HepG2 (cell line): ENCODE measurements around the gene PHRF1. TPM values are rescaled to one million over a fixed set of nuclear protein-coding genes. Genes with fewer than 3 reads are reported as not detected.

Source experiments
- DZIP1 ChIP-seq: sonication (generic); formaldehyde crosslinking; IDR thresholded peaks from 2 replicates; pipeline ENCODE4 v1.5.0; 2020; ENCODE audit warnings: mild to moderate bottlenecking, missing genetic modification reagents
- NCOA2 ChIP-seq: sonication (generic); formaldehyde crosslinking; IDR thresholded peaks from 2 replicates; pipeline ENCODE4 v1.8.0; 2022; ENCODE audit warnings: inconsistent platforms
- NR2F6 ChIP-seq, 2 experiments: IDR thresholded peaks; 2 replicates each; pipeline ENCODE4 v1.6.1; 2016; ENCODE audit warnings: antibody characterized with exemption in 1 of 2, mild to moderate bottlenecking in 1 of 2
- PAX8 ChIP-seq: sonication (generic); formaldehyde crosslinking; IDR thresholded peaks from 2 replicates; pipeline ENCODE4 v1.8.0; 2022; ENCODE audit warnings: mild to moderate bottlenecking, missing genetic modification reagents, borderline replicate concordance
- SMAD3 ChIP-seq: sonication (generic); formaldehyde crosslinking; IDR thresholded peaks from 2 replicates; pipeline ENCODE4 v1.4.0; 2020; ENCODE audit warnings: missing genetic modification reagents
- SUZ12 ChIP-seq: fragments of 150-350 bp; IDR thresholded peaks from 2 replicates; pipeline ENCODE4 v1.6.1; 2014; ENCODE audit warnings: low read depth, low read length
- TEF ChIP-seq: sonication (generic); formaldehyde crosslinking; IDR thresholded peaks from 2 replicates; pipeline ENCODE4 v1.5.0; 2020; ENCODE audit warnings: missing genetic modification reagents
- TGIF2 ChIP-seq: IDR thresholded peaks from 2 replicates; pipeline ENCODE4 v1.6.1; 2016; ENCODE audit warnings: control low read depth, missing compliant biosample characterization
- ZFP62 ChIP-seq: sonication (generic); formaldehyde crosslinking; IDR thresholded peaks from 2 replicates; pipeline ENCODE4 v1.4.0; 2020; ENCODE audit warnings: missing genetic modification reagents
- ZMYM2 ChIP-seq: sonication (generic); formaldehyde crosslinking; IDR thresholded peaks from 2 replicates; pipeline ENCODE4 v1.8.0; 2022; ENCODE audit warnings: mild to moderate bottlenecking, missing genetic modification reagents
- ZNF337 ChIP-seq: sonication (generic); formaldehyde crosslinking; IDR thresholded peaks from 2 replicates; pipeline ENCODE4 v1.5.1; 2020; ENCODE audit warnings: missing genetic modification reagents, low read depth, mild to moderate bottlenecking, borderline replicate concordance
- ZNF484 ChIP-seq: sonication (generic); formaldehyde crosslinking; IDR thresholded peaks from 2 replicates; pipeline ENCODE4 v1.5.1; 2020; ENCODE audit warnings: mild to moderate bottlenecking, low read depth, missing genetic modification reagents, borderline replicate concordance
- ZNF75D ChIP-seq: sonication (generic); formaldehyde crosslinking; IDR thresholded peaks from 2 replicates; pipeline ENCODE4 v1.8.1; 2023; ENCODE audit warnings: missing genetic modification reagents, mild to moderate bottlenecking, borderline replicate concordance
- ZNF841 ChIP-seq: sonication (generic); formaldehyde crosslinking; IDR thresholded peaks from 2 replicates; pipeline ENCODE4 v1.8.1; 2023; ENCODE audit warnings: missing genetic modification reagents, borderline replicate concordance
- ZSCAN25 ChIP-seq: sonication (generic); formaldehyde crosslinking; IDR thresholded peaks from 2 replicates; pipeline ENCODE4 v1.8.0; 2022; ENCODE audit warnings: mild to moderate bottlenecking, missing genetic modification reagents
- ZSCAN5A ChIP-seq: sonication (generic); formaldehyde crosslinking; IDR thresholded peaks from 2 replicates; pipeline ENCODE4 v1.8.0; 2022; ENCODE audit warnings: mild to moderate bottlenecking, missing genetic modification reagents, borderline replicate concordance
- polyA plus RNA-seq, 8 experiments: library from polyadenylated mRNA; depleted of rRNA in 3 of 8; stranded (reverse) in 7 of 8; unstranded in 1 of 8; fragments of >200 nt; fragmentation: Illumina TruSeq in 4 of 8; extraction: Trizol in 4 of 8; gene quantifications; 2 replicates each; pipeline versions ENCODE4 v1.2.1 to v1.2.3, GENCODE V29; 2011 to 2016; ENCODE audit warnings: low read depth in 4 of 8, missing spikeins in 1 of 8, mixed read lengths in 1 of 8; ENCODE audit not compliant: insufficient read depth in 1 of 8
- total RNA-seq, 5 experiments: library from RNA; depleted of rRNA; stranded (reverse); fragments of >200 nt; fragmentation: Illumina TruSeq; extraction: Trizol; gene quantifications; 2 replicates each; pipeline ENCODE4 v1.2.3, GENCODE V29; 2016; ENCODE audit warnings: low read depth in 1 of 5

PHRF1 gene
- total and polyA plus RNA-seq, 2 of the 13 experiments (the other 11 are each of a cell fraction or from before 2014, with no cell fraction given): 8.2 to 16.7 TPM

GRCh38 chr11:554428-555226, 21.6 kb upstream of the PHRF1 start (continued):
- TF ChIP-seq ZSCAN5A (CRISPR knock-in tag) (no peak), DZIP1 (CRISPR knock-in tag) (no peak), SUZ12 (no peak), ZSCAN25 (CRISPR knock-in tag) (peak; percentile 81), ZMYM2 (CRISPR knock-in tag) (no peak), NR2F6 (IDR thresholded peaks at IDR 0.05) (no peak), NR2F6 (CRISPR knock-in tag; IDR thresholded peaks at IDR 0.05) (0 out of 2 replicates have a peak, but pooled peaks have one; percentile 33), ZNF75D (CRISPR knock-in tag) (no peak), NCOA2 (CRISPR knock-in tag) (no peak), ZNF484 (CRISPR knock-in tag) (no peak), ZNF841 (CRISPR knock-in tag) (no peak), ZFP62 (CRISPR knock-in tag) (no peak), ZNF337 (CRISPR knock-in tag) (no peak), TGIF2 (CRISPR knock-in tag) (peak; percentile 31; the same call in 1 of the 2 replicates), SMAD3 (CRISPR knock-in tag) (no peak), TEF (CRISPR knock-in tag) (no peak), PAX8 (CRISPR knock-in tag) (no peak)
